Measurements from ENCODE around the gene ABO. TPM values are rescaled to one million over a fixed set of nuclear protein-coding genes. Genes with fewer than 3 reads are reported as not detected.

ABO gene
- total RNA-seq = not detected in 2 replicates

- Mint-ChIP-seq H3K27ac (no peak within 1 kb of the TSS), H3K36me3 (ENCODE audit: low read depth) (no peaks in the 10 kb centered on the region), H3K4me1 (peaks cover 4% of the 10 kb centered on the region), H3K9me3 (peaks cover 7% of the 10 kb centered on the region), H3K27me3 (peaks cover 48% of the 10 kb centered on the region), H3K4me3 (no peak within 1 kb of the TSS)
- no peak for ATAC-seq (ENCODE audit: low read depth)
- POLR2A ChIA-PET = no interaction called here
- DNase-seq = no peak
- intact Hi-C loops (cut with micrococcal nuclease) = no loop called here
- TF ChIP-seq CTCF (IDR thresholded peaks at IDR 0.05) = no peak
- CTCF ChIA-PET = no interaction called here
Observed at GRCh38 chr9:133275105-133276000, at the start of gene ABO. Gene ABO, minus strand, starts transcription at chr9:133275201.

- Mint-ChIP-seq H3K36me3 (ENCODE audit: low read depth) (peaks cover 18% of the 10 kb centered on the region), H3K9me3 (no peaks in the 10 kb centered on the region), H3K27ac (no peak overlapping the region), H3K27me3 (no peaks in the 10 kb centered on the region), H3K4me1 (peaks cover 1% of the 10 kb centered on the region), H3K4me3 (no peak overlapping the region)
- no peak for ATAC-seq (ENCODE audit: low read depth)
- ChIA-PET POLR2A (no interaction called here), CTCF (no interaction called here)
- intact Hi-C loops (cut with micrococcal nuclease) = no loop called here
- DNase-seq = no peak
- TF ChIP-seq CTCF (IDR thresholded peaks at IDR 0.05) = no peak
Observed at GRCh38 chr9:133323991-133324703, 49.1 kb upstream of the ABO start.

GRCh38 chr9:133323211-133323610, 48.2 kb upstream of the ABO start:
- TF ChIP-seq CTCF (IDR thresholded peaks at IDR 0.05) = no peak
- intact Hi-C loops (cut with micrococcal nuclease) = no loop called here
- Mint-ChIP-seq H3K9me3 (no peaks in the 10 kb centered on the region), H3K4me1 (no peaks in the 10 kb centered on the region), H3K4me3 (no peak overlapping the region), H3K27ac (no peak overlapping the region), H3K36me3 (ENCODE audit: low read depth) (peaks cover 9% of the 10 kb centered on the region), H3K27me3 (no peaks in the 10 kb centered on the region)
- DNase-seq (no peak), ATAC-seq (ENCODE audit: low read depth) (no peak)
- CTCF ChIA-PET = no interaction called here
- POLR2A ChIA-PET = no interaction called here

GRCh38 chr9:133322701-133323100, 47.7 kb upstream of the ABO start:
- CTCF ChIA-PET = no interaction called here
- TF ChIP-seq CTCF (IDR thresholded peaks at IDR 0.05) = no peak

GRCh38 chr9:133321411-133321935, 46.5 kb upstream of the ABO start:
- intact Hi-C loops (cut with micrococcal nuclease) = no loop called here
- ChIA-PET POLR2A (no interaction called here), CTCF (no interaction called here)
- Mint-ChIP-seq H3K9me3 (no peaks in the 10 kb centered on the region), H3K36me3 (ENCODE audit: low read depth) (peaks cover 3% of the 10 kb centered on the region), H3K4me1 (no peaks in the 10 kb centered on the region), H3K4me3 (no peak overlapping the region), H3K27ac (no peak overlapping the region), H3K27me3 (no peaks in the 10 kb centered on the region)
- no peak for ATAC-seq (ENCODE audit: low read depth)
- DNase-seq = no peak
- TF ChIP-seq CTCF (IDR thresholded peaks at IDR 0.05) = no peak

More at GRCh38 chr9:133322701-133323100, 47.7 kb upstream of the ABO start:
- H3K36me3 Mint-ChIP-seq (ENCODE audit: low read depth) = peaks cover 7% of the 10 kb centered on the region
- H3K4me3 Mint-ChIP-seq = no peak overlapping the region
- ATAC-seq (ENCODE audit: low read depth) (no peak), DNase-seq (no peak)
- no peaks in the 10 kb centered on the region for H3K27me3 Mint-ChIP-seq
- no peak overlapping the region for H3K27ac Mint-ChIP-seq
- POLR2A ChIA-PET = no interaction called here
- no peaks in the 10 kb centered on the region for H3K9me3 Mint-ChIP-seq
- H3K4me1 Mint-ChIP-seq = no peaks in the 10 kb centered on the region
- intact Hi-C loops (cut with micrococcal nuclease) = no loop called here

Data from activated B cell treated with CpG ODN at 0.5 μM for 24 hours (primary cell).